ENCODE results near the gene CDH12.

Gene CDH12

GRCh38 chr5:22709743-22710142 is 143.4 kb downstream of the CDH12 start:
- Histone ChIP-seq H3K36me3 (replicated peaks; ENCODE audit: low read depth, low read length) (no peaks in the 10 kb centered on the region), H3K27ac (ENCODE audit: low read length) (no peak overlapping the region), H3K4me2 (ENCODE audit: low read length) (no peak overlapping the region), H3K9ac (ENCODE audit: low read length) (no peak overlapping the region), H2AFZ (ENCODE audit: low read depth, low read length) (no peak overlapping the region), H3K27me3 (ENCODE audit: low read depth, low read length) (no peaks in the 10 kb centered on the region), H3K79me2 (ENCODE audit: low read length) (no peaks in the 10 kb centered on the region), H3K9me3 (ENCODE audit: insufficient read depth, low read length) (no peaks in the 10 kb centered on the region), H3K4me3 (ENCODE audit: low read length) (no peak overlapping the region), H3K4me1 (ENCODE audit: low read length) (no peaks in the 10 kb centered on the region), H4K20me1 (ENCODE audit: insufficient read depth, low read length) (no peaks in the 10 kb centered on the region)
- TF ChIP-seq EZH2phosphoT487 (IDR thresholded peaks at IDR 0.05; ENCODE audit: low read depth), result no peak
- TF ChIP-seq, protein P1, sequence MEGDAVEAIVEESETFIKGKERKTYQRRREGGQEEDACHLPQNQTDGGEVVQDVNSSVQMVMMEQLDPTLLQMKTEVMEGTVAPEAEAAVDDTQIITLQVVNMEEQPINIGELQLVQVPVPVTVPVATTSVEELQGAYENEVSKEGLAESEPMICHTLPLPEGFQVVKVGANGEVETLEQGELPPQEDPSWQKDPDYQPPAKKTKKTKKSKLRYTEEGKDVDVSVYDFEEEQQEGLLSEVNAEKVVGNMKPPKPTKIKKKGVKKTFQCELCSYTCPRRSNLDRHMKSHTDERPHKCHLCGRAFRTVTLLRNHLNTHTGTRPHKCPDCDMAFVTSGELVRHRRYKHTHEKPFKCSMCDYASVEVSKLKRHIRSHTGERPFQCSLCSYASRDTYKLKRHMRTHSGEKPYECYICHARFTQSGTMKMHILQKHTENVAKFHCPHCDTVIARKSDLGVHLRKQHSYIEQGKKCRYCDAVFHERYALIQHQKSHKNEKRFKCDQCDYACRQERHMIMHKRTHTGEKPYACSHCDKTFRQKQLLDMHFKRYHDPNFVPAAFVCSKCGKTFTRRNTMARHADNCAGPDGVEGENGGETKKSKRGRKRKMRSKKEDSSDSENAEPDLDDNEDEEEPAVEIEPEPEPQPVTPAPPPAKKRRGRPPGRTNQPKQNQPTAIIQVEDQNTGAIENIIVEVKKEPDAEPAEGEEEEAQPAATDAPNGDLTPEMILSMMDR (IDR thresholded peaks at IDR 0.05; ENCODE audit: low read depth, low read length), result no peak

GRCh38 chr5:22708770-22709328 is 144.3 kb downstream of the CDH12 start:
- H3K4me3 ChIP-seq (ENCODE audit: low read length), result no peak overlapping the region
- no peaks in the 10 kb centered on the region for H3K36me3 ChIP-seq (replicated peaks; ENCODE audit: low read depth, low read length)
- H3K4me1 ChIP-seq (ENCODE audit: low read length), result no peaks in the 10 kb centered on the region
- H3K27ac ChIP-seq (ENCODE audit: low read length), result no peak overlapping the region
- H3K27me3 ChIP-seq (ENCODE audit: low read depth, low read length), result no peaks in the 10 kb centered on the region
- no peaks in the 10 kb centered on the region for H4K20me1 ChIP-seq (ENCODE audit: insufficient read depth, low read length)
- no peaks in the 10 kb centered on the region for H3K79me2 ChIP-seq (ENCODE audit: low read length)
- no peak overlapping the region for H2AFZ ChIP-seq (ENCODE audit: low read depth, low read length)
- TF ChIP-seq, protein P1 (IDR thresholded peaks at IDR 0.05; ENCODE audit: low read depth, low read length), result no peak
- no peak for TF ChIP-seq EZH2phosphoT487 (IDR thresholded peaks at IDR 0.05; ENCODE audit: low read depth)
- no peaks in the 10 kb centered on the region for H3K9me3 ChIP-seq (ENCODE audit: insufficient read depth, low read length)
- no peak overlapping the region for H3K4me2 ChIP-seq (ENCODE audit: low read length)
- H3K9ac ChIP-seq (ENCODE audit: low read length), result no peak overlapping the region

- Histone ChIP-seq H3K4me3 (ENCODE audit: low read length) (no peak overlapping the region), H3K27ac (ENCODE audit: low read length) (no peak overlapping the region), H2AFZ (ENCODE audit: low read depth, low read length) (no peak overlapping the region), H3K4me1 (ENCODE audit: low read length) (no peaks in the 10 kb centered on the region), H4K20me1 (ENCODE audit: insufficient read depth, low read length) (no peaks in the 10 kb centered on the region), H3K79me2 (ENCODE audit: low read length) (no peaks in the 10 kb centered on the region), H3K27me3 (ENCODE audit: low read depth, low read length) (no peaks in the 10 kb centered on the region), H3K36me3 (replicated peaks; ENCODE audit: low read depth, low read length) (no peaks in the 10 kb centered on the region), H3K4me2 (ENCODE audit: low read length) (no peak overlapping the region), H3K9me3 (ENCODE audit: insufficient read depth, low read length) (no peaks in the 10 kb centered on the region), H3K9ac (ENCODE audit: low read length) (no peak overlapping the region)
- TF ChIP-seq, protein P1 (IDR thresholded peaks at IDR 0.05; ENCODE audit: low read depth, low read length), result no peak
- no peak for TF ChIP-seq EZH2phosphoT487 (IDR thresholded peaks at IDR 0.05; ENCODE audit: low read depth)
These were observed 146.2 kb downstream of the CDH12 start for GRCh38 chr5:22706901-22707300.

DNA sequence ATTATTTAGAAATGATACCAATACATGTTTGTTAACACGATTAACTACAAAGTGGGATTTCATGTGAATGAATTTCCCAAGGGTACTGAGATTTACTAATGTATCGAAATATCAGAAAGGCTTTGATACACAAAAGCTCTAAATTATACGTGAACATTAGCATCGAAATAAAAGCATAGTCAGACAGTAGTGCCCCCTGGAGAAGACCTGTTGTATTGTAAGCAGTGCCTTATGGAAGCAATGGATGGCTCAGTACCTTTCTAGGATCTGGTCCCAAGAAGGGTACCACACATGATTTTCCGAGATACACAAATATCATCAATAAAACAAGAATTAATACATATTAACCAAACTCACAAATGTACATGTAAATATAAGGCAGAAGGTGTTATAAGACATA is 153.8 kb downstream of the CDH12 start:
- Histone ChIP-seq H3K4me1 (ENCODE audit: low read length) (no peaks in the 10 kb centered on the region), H3K4me3 (ENCODE audit: low read length) (no peak overlapping the region), H4K20me1 (ENCODE audit: insufficient read depth, low read length) (no peaks in the 10 kb centered on the region), H2AFZ (ENCODE audit: low read depth, low read length) (no peak overlapping the region), H3K9ac (ENCODE audit: low read length) (no peak overlapping the region), H3K27me3 (ENCODE audit: low read depth, low read length) (no peaks in the 10 kb centered on the region), H3K9me3 (ENCODE audit: insufficient read depth, low read length) (no peaks in the 10 kb centered on the region), H3K36me3 (replicated peaks; ENCODE audit: low read depth, low read length) (no peaks in the 10 kb centered on the region), H3K27ac (ENCODE audit: low read length) (no peak overlapping the region), H3K4me2 (ENCODE audit: low read length) (no peak overlapping the region), H3K79me2 (ENCODE audit: low read length) (no peaks in the 10 kb centered on the region)
- TF ChIP-seq, protein P1 (IDR thresholded peaks at IDR 0.05; ENCODE audit: low read depth, low read length), result no peak
- TF ChIP-seq EZH2phosphoT487 (IDR thresholded peaks at IDR 0.05; ENCODE audit: low read depth), result no peak
